GM19043 (cell line): ENCODE measurements around the gene ARHGEF4.

Source experiments
- ATAC-seq: cut with Tn5 transposase; IDR thresholded peaks from one replicate; pipeline ENCODE4 v1.9.1; 2021; ENCODE audit warnings: low read depth; ENCODE audit not compliant: unreplicated experiment

ARHGEF4 gene

GRCh38 chr2:130832296-130832940 is 4.3 kb upstream of the ARHGEF4 start:
- no peak for ATAC-seq

- no peak for ATAC-seq
Observed at GRCh38 chr2:130834091-130834930, 2.4 kb upstream of the ARHGEF4 start.

GRCh38 chr2:130834931-130835765 is 1.6 kb upstream of the ARHGEF4 start:
- no peak for ATAC-seq

GRCh38 chr2:130835766-130836015 is 1.0 kb upstream of the ARHGEF4 start:
- no peak for ATAC-seq

- ATAC-seq, result no peak
Observed at GRCh38 chr2:130837175-130837810, 579 bp downstream of the ARHGEF4 start.

GRCh38 chr2:130837811-130838565 is 1.3 kb downstream of the ARHGEF4 start:
- ATAC-seq, result no peak

- ATAC-seq, result no peak
Observed at GRCh38 chr2:130839011-130839780, 2.5 kb downstream of the ARHGEF4 start.

- no peak for ATAC-seq
Observed at GRCh38 chr2:130840506-130840905, 3.8 kb downstream of the ARHGEF4 start.

- no peak for ATAC-seq
Observed at GRCh38 chr2:130841741-130842365, 5.1 kb downstream of the ARHGEF4 start.

- ATAC-seq, result no peak
Observed at GRCh38 chr2:130842770-130843169, 6.1 kb downstream of the ARHGEF4 start.

- ATAC-seq, result no peak
Observed at GRCh38 chr2:130843321-130843985, 6.7 kb downstream of the ARHGEF4 start.

GRCh38 chr2:130844161-130844560 is 7.4 kb downstream of the ARHGEF4 start:
- ATAC-seq, result no peak

GRCh38 chr2:130845505-130846085 is 8.9 kb downstream of the ARHGEF4 start:
- ATAC-seq, result no peak

- ATAC-seq, result no peak
Observed at GRCh38 chr2:130846233-130846632, 9.5 kb downstream of the ARHGEF4 start.

- no peak for ATAC-seq
Observed at GRCh38 chr2:130846686-130847375, 10.1 kb downstream of the ARHGEF4 start.

- no peak for ATAC-seq
Observed at GRCh38 chr2:130847776-130848525, 11.2 kb downstream of the ARHGEF4 start.
